ENCODE measurements around the gene SKI.

GRCh38 chr1:2346691-2347408 lies 118.7 kb downstream of the SKI start:
- TF ChIP-seq EZH2 (IDR thresholded peaks at IDR 0.05; ENCODE audit: insufficient read depth, low read length) = no peak
- no peak for TF ChIP-seq CTCF (IDR thresholded peaks at IDR 0.05; ENCODE audit: insufficient read depth, low read depth, low read length)

Data from astrocyte (in vitro differentiated cells and primary cell).